GM18526 (cell line): Measurements from ENCODE around the gene BSPRY.

Experiments
- POLR2A ChIP-seq: IDR thresholded peaks from 3 replicates; pipeline ENCODE4 v1.6.1; 2011; ENCODE audit not compliant: insufficient read length; ENCODE audit errors: extremely low read depth

The BSPRY gene

GRCh38 chr9:113355040-113355596, 5.8 kb downstream of the BSPRY start:
- no peak for TF ChIP-seq POLR2A

DNA sequence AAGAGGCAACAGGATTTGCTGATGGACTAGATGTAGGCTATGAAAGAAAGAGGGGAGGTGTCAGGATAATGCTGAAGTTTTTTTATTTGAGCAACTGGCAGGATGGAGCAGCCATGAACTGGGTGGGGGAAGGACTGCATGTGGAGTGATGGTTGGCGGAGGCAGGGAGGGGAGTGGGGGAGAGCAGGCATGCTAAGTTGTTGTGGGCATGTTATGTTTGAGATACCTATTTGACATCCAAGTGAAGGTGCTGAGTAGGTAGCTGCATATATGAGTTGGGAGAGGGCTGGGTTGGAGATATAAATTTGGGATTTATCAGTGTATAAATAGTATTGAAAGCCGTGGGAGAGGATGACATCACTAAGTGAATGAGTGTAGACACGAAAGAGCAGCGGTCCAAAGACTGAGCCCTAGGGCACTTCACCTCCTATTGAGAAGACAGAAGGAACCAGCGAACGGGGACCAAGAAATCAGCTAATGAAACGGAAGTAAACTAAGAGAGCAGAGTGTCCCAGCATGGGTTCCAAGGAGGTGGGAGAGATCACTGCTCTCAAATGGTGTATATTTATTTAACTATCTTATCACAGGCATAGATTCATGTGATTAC, 7.4 kb downstream of the BSPRY start:
- no peak for TF ChIP-seq POLR2A

DNA sequence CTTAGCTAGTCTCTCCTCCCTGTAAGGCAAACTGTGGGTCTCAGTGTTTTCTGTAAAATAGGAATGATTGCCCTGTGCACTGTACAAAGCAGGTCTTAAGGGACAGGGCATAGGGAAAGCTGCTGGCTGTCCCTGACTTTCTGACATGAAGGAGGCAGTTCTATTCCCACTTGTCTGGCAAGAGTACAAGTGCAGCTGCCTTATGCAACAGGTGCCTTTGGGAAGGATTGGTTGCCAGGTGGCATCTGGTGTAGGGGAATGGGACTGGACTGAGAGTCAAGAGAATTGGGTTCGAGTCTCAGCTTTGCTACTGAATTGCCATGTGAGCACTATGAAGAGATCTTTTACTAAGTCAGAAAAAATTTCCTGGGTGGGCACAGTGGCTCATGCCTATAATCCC, 10.0 kb downstream of the BSPRY start:
- TF ChIP-seq POLR2A, result no peak

DNA sequence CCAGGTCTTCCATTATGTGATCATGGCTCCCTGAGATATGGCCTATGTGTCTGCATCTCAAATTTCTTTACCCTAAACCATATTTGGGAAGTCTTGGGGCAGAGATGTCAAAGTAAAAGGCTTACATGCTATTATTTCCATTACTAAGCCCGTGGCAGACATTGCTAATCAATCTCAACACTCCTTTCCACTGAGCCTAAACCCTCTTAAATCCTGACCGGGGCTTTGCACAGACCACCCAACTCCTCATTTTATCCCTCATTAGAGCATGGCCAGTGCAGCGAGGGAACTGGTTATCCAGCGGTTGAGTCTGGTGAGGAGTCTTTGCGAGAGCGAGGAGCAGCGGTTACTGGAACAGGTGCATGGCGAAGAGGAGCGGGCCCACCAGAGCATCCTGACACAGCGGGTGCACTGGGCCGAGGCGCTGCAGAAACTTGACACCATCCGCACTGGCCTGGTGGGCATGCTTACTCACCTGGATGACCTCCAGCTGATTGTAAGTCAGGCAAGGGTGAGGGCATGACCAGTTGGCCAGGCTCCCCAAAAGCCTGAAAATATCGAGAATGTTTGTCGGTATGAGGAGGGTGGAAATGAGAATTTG, 11.0 kb downstream of the BSPRY start:
- TF ChIP-seq POLR2A, result no peak

GRCh38 chr9:113361304-113362018, 12.1 kb downstream of the BSPRY start:
- TF ChIP-seq POLR2A, result no peak

- no peak for TF ChIP-seq POLR2A
Observed at GRCh38 chr9:113363336-113363735, 14.0 kb downstream of the BSPRY start.

- no peak for TF ChIP-seq POLR2A
Observed at GRCh38 chr9:113364951-113365350, 15.6 kb downstream of the BSPRY start.

DNA sequence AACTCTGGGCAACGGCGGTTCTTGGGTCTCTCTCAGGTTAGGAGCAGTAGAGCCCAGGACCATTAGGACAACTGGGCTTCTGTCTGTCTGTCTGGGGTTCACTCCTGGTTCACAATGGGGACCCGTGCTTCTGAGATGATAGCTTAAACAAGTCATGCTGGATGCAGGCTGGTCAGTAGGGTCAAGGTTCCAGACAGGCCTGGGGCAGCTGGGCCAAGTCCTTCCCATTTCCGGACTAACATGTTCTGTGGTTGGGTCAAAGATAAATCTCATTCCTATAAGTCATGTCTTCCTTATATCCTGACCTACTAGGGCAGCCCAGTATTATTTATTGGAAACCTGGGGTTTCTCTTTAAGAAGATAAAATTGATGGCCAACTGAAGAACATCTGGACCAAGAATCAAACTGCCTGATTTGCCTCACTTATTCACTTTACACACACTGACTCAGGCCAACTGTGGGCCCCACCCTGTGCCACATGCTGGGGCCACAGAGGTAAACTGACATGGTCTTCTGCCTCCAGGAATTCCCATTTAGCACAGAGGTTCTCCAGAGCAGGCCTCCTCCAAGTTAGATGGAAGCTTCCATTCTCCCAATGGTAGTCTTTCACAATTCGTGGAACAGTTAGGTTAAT, 19.1 kb downstream of the BSPRY start:
- no peak for TF ChIP-seq POLR2A

DNA sequence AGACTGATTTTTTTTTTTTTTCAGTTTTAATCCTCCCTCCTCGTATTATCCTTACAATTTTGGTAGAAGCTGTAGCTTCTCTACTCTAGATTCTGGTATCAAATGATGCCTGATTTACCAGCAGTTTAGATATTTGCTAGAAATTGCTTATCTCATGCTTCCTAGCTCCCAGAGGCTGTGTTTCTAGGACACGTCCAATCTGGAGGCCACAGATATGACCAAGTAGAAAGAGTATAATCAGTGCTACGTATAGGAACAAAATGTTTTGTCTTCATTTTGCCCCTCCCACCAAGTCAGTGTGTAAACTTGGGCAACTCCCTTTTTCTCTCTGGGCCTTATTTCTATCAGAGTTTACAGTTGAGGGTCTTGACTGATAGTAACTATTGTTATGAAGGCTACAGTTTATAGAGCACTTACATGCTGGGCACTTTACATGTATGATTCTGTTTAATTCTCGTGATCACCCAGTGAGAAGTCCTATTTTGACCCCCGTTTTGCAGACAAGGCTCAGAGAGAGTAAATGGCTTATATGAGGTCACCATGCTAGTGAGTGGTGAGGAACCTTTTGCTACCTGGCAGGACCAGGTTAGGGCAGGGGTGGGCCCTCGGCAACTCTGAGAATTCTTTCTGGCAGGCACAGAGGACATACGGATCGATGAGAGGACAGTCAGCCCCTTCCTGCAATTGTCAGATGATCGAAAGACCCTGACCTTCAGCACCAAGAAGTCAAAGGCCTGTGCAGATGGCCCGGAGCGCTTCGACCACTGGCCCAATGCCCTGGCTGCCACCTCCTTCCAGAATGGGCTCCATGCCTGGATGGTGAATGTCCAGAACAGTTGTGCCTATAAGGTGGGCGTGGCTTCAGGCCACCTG, 19.9 kb downstream of the BSPRY start:
- no peak for TF ChIP-seq POLR2A

- no peak for TF ChIP-seq POLR2A
Observed at GRCh38 chr9:113369855-113370140, 20.5 kb downstream of the BSPRY start.

GRCh38 chr9:113370806-113371325, 21.5 kb downstream of the BSPRY start:
- no peak for TF ChIP-seq POLR2A

GRCh38 chr9:113372059-113372458, 22.7 kb downstream of the BSPRY start:
- no peak for TF ChIP-seq POLR2A

- no peak for TF ChIP-seq POLR2A
Observed at GRCh38 chr9:113373256-113373655, 23.9 kb downstream of the BSPRY start.

GRCh38 chr9:113373676-113374392, 24.5 kb downstream of the BSPRY start:
- no peak for TF ChIP-seq POLR2A
